Endothelial cell of umbilical vein (primary cell): ENCODE results near the gene CENPF. TPM values are rescaled to one million over a fixed set of nuclear protein-coding genes. Genes with fewer than 3 reads are reported as not detected.
"Not testable (repeated sequence)": the region's sequence is repeated elsewhere in the genome, so short reads cannot be mapped to it uniquely, and the experiment has no call there.

Experiments used
- BruUV-seq: library from RNA; stranded (reverse); fragments of 400-500 nt; replicated peaks from 2 replicates; lab custom pipeline; 2021; lab: Mats Ljungman, UMichigan
- CTCF ChIA-PET: fragments of 300-600, 350-600 bp; sonication (Branson Sonifier 250); formaldehyde crosslinking; loops from one replicate; lab custom pipeline; 2021; ENCODE audit warnings: antibody characterized with exemption, inconsistent platforms; lab: Charles Lee
- POLR2A ChIA-PET: fragments of 300-600, 350-600 bp; sonication (Branson Sonifier 250); formaldehyde crosslinking; loops from one replicate; lab custom pipeline; 2021; ENCODE audit warnings: antibody characterized with exemption, inconsistent platforms; lab: Charles Lee
- DNase-seq: peaks from one replicate; pipeline ENCODE4 v3.0.0-alpha.2; 2011; ENCODE audit warnings: low read depth, low spot score
- FAIRE-seq: peaks from 2 replicates; lab custom pipeline; 2011; peaks lifted over from hg19 to GRCh38; lab: Jason Lieb, UNC
- H2AFZ ChIP-seq: 2 replicates; pipeline ENCODE4 v1.6.0; 2012; ENCODE audit warnings: low read depth, low read length, control low read depth, inconsistent platforms
- H3K27ac ChIP-seq: 2 replicates; pipeline ENCODE4 v1.5.1; 2011; ENCODE audit warnings: low read depth, mild to moderate bottlenecking, control low read depth, low read length, moderate library complexity; ENCODE audit not compliant: insufficient read depth
- H3K27me3 ChIP-seq, 2 experiments: 2 replicates each; pipeline versions ENCODE4 v1.6.0 to v1.6.1; 2011; ENCODE audit warnings: low read length in 2 of 2, mixed read lengths in 1 of 2; ENCODE audit not compliant: control insufficient read depth in 2 of 2, insufficient read depth in 2 of 2
- H3K36me3 ChIP-seq, 2 experiments: 2 replicates in 1 of 2; 3 replicates in 1 of 2; pipeline ENCODE4 v1.5.1; 2011; ENCODE audit warnings: low read length in 2 of 2, mild to moderate bottlenecking in 1 of 2, moderate library complexity in 1 of 2; ENCODE audit not compliant: control insufficient read depth in 2 of 2, insufficient read depth in 2 of 2; ENCODE audit errors: extremely low read depth in 1 of 2
- H3K4me1 ChIP-seq: 3 replicates; pipeline ENCODE4 v1.5.1; 2011; ENCODE audit warnings: mild to moderate bottlenecking, low read length; ENCODE audit not compliant: control insufficient read depth, insufficient read depth; ENCODE audit errors: extremely low read depth
- H3K4me2 ChIP-seq: 2 replicates; pipeline ENCODE4 v1.6.1; 2011; ENCODE audit warnings: low read length, control low read depth, mixed read lengths; ENCODE audit not compliant: insufficient read depth
- H3K4me3 ChIP-seq, 3 experiments: fragments of 200-600 bp in 1 of 3; sonication (generic), shearing (Covaris generic) in 1 of 3; replicated peaks in 1 of 3; 2 replicates each; pipeline ENCODE4 v1.5.1; 2011 to 2016; ENCODE audit warnings: control low read depth in 3 of 3, low read length in 3 of 3, mild to moderate bottlenecking in 2 of 3, inconsistent platforms in 1 of 3, low read depth in 1 of 3, moderate library complexity in 1 of 3; ENCODE audit not compliant: insufficient read depth in 1 of 3
- H3K79me2 ChIP-seq: 2 replicates; pipeline ENCODE4 v1.6.0; 2012; ENCODE audit warnings: low read length, inconsistent platforms; ENCODE audit not compliant: control insufficient read depth, insufficient read depth
- H3K9ac ChIP-seq: replicated peaks from 2 replicates; pipeline ENCODE3; 2011; ENCODE audit warnings: low read length, control low read depth; ENCODE audit not compliant: insufficient read depth; ENCODE audit errors: extremely low read depth
- H3K9me1 ChIP-seq: replicated peaks from 3 replicates; pipeline ENCODE4 v1.6.0; 2011; ENCODE audit warnings: mild to moderate bottlenecking, low read length; ENCODE audit not compliant: control insufficient read depth, insufficient read depth; ENCODE audit errors: extremely low read depth
- H3K9me3 ChIP-seq: replicated peaks from 2 replicates; pipeline ENCODE4 v1.5.1; 2012; ENCODE audit warnings: low read length, inconsistent platforms; ENCODE audit not compliant: control insufficient read depth, insufficient read depth
- H4K20me1 ChIP-seq: replicated peaks from 2 replicates; pipeline ENCODE3; 2011; ENCODE audit warnings: mild to moderate bottlenecking, low read length; ENCODE audit not compliant: control insufficient read depth, insufficient read depth; ENCODE audit errors: extremely low read depth
- EZH2 ChIP-seq: IDR thresholded peaks from 2 replicates; pipeline ENCODE4 v1.6.1; 2012; ENCODE audit warnings: borderline replicate concordance, low read depth, mild to moderate bottlenecking, moderate library complexity, low read length, inconsistent platforms; ENCODE audit not compliant: severe bottlenecking
- FOS ChIP-seq: IDR thresholded peaks from 2 replicates; pipeline ENCODE4 v1.6.1; 2011; ENCODE audit warnings: mild to moderate bottlenecking, low read length, moderate library complexity, borderline replicate concordance; ENCODE audit not compliant: insufficient read depth
- GATA2 ChIP-seq: IDR thresholded peaks from 2 replicates; pipeline ENCODE4 v1.7.0; 2011; ENCODE audit warnings: low read depth, mild to moderate bottlenecking, moderate library complexity, mixed read lengths, low read length; ENCODE audit not compliant: insufficient read length, insufficient read depth
- JUN ChIP-seq: IDR thresholded peaks from 2 replicates; pipeline ENCODE4 v1.6.1; 2011; ENCODE audit warnings: borderline replicate concordance, low read depth; ENCODE audit not compliant: insufficient read length, insufficient read depth
- MYC ChIP-seq: IDR thresholded peaks from one replicate; pipeline ENCODE4 v1.6.1; 2011; ENCODE audit warnings: mild to moderate bottlenecking, low read depth, low read length
- POLR2A ChIP-seq: IDR thresholded peaks from 2 replicates; pipeline ENCODE4 v1.6.1; 2012; ENCODE audit warnings: low read depth, mild to moderate bottlenecking, control low read depth, low read length
- POLR2AphosphoS5 ChIP-seq: IDR thresholded peaks from 2 replicates; pipeline ENCODE4 v1.6.1; 2012; ENCODE audit warnings: low read depth, mild to moderate bottlenecking, control low read depth, low read length, moderate library complexity; ENCODE audit not compliant: insufficient read depth
- dilution Hi-C: fragments of 300-500 bp; cut with MboI; formaldehyde crosslinking; loops from one replicate; pipeline ENCODE4 v1.15.0; 2019; ENCODE audit warnings: low sequenced_read_pairs; ENCODE audit not compliant: extremely low pct_ligation_motif_present
- intact Hi-C: fragments of 100-400 bp; cut with micrococcal nuclease; formaldehyde crosslinking; loops from one replicate; pipeline ENCODE4 v1.10.0; 2022
- polyA plus RNA-seq, 4 experiments: library from polyadenylated mRNA; depleted of rRNA in 3 of 4; stranded (reverse) in 3 of 4; unstranded in 1 of 4; fragments of >200 nt; gene quantifications; 2 replicates each; pipeline versions ENCODE4 v1.2.1 to v1.2.3, GENCODE V29; 2011 to 2012; ENCODE audit warnings: missing spikeins in 1 of 4
- total RNA-seq: library from RNA; stranded (reverse); gene quantifications from 2 replicates; pipeline ENCODE4 v1.2.3, GENCODE V29; 2021
- TF ChIP-seq, protein P1 (sequence below), 2 donors: IDR thresholded peaks; 1 replicate in 1 of 2; 2 replicates in 1 of 2; pipeline ENCODE4 v1.5.1; 2011; ENCODE audit warnings: low read length in 2 of 2, mild to moderate bottlenecking in 2 of 2, moderate library complexity in 2 of 2, control low read depth in 1 of 2, inconsistent platforms in 1 of 2, low read depth in 1 of 2; ENCODE audit not compliant: insufficient read depth in 1 of 2; ENCODE audit errors: extremely low read depth in 1 of 2
- TF ChIP-seq, protein P2 (sequence below): IDR thresholded peaks from 2 replicates; pipeline ENCODE4 v1.6.1; 2011; ENCODE audit not compliant: insufficient read depth, insufficient read length

CENPF gene
- total and polyA plus RNA-seq, 2 donors (not counting 3 experiments of a cell fraction or from before 2014, with no cell fraction given), result 6.4 to 66.2 TPM

DNA sequence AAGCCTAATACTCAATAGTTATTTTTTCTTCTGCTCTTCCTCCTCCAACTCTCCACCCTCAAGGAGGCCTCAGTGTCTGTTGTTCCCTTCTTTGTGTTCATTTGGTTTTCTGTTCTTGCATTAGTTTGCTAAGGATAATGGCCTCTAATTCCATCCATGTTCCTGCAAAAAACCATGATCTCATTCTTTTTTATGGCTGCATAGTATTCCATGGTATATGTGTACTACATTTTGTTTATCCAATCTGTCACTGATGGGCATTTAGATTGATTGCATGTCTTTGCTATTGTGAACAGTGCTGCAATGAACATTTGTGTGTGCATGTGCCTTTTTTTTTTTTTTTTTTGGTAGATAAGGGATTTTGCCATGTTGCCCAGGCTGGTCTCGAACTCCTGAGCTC lies 6.7 kb downstream of the CENPF start:
- ChIA-PET CTCF (interaction anchor here (1.1 kb wide), 1 partner anchor 18 kb away, joined by 3 read pairs; no protein-coding TSS in a partner anchor), POLR2A (no interaction called here)
- no TSS peak for BruUV-seq
- no peaks in the 10 kb centered on the region for H4K20me1 ChIP-seq
- H3K9me3 ChIP-seq, result no peaks in the 10 kb centered on the region
- no peak overlapping the region for H2AFZ ChIP-seq
- peaks cover 0 to 2% of the 10 kb centered on the region in 2 experiments for H3K36me3 ChIP-seq
- H3K4me2 ChIP-seq, result no peak overlapping the region
- H3K27ac ChIP-seq, result no peak overlapping the region
- H3K4me1 ChIP-seq, result peaks cover 12% of the 10 kb centered on the region
- DNase-seq (no peak), FAIRE-seq (no peak)
- TF ChIP-seq MYC, result no peak
- TF ChIP-seq GATA2, result no peak
- TF ChIP-seq FOS, result no peak
- TF ChIP-seq EZH2, result no peak
- no peak for TF ChIP-seq JUN
- no peak for TF ChIP-seq POLR2AphosphoS5
- no peak for TF ChIP-seq POLR2A
- TF ChIP-seq, protein P1, sequence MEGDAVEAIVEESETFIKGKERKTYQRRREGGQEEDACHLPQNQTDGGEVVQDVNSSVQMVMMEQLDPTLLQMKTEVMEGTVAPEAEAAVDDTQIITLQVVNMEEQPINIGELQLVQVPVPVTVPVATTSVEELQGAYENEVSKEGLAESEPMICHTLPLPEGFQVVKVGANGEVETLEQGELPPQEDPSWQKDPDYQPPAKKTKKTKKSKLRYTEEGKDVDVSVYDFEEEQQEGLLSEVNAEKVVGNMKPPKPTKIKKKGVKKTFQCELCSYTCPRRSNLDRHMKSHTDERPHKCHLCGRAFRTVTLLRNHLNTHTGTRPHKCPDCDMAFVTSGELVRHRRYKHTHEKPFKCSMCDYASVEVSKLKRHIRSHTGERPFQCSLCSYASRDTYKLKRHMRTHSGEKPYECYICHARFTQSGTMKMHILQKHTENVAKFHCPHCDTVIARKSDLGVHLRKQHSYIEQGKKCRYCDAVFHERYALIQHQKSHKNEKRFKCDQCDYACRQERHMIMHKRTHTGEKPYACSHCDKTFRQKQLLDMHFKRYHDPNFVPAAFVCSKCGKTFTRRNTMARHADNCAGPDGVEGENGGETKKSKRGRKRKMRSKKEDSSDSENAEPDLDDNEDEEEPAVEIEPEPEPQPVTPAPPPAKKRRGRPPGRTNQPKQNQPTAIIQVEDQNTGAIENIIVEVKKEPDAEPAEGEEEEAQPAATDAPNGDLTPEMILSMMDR (IDR thresholded peaks at IDR 0.05; ENCODE audit: extremely low read depth in 1 of 2, insufficient read depth in 1 of 2, low read depth in 1 of 2, low read length in 2 of 2), result no peak
- TF ChIP-seq, protein P2, sequence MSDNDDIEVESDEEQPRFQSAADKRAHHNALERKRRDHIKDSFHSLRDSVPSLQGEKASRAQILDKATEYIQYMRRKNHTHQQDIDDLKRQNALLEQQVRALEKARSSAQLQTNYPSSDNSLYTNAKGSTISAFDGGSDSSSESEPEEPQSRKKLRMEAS, result no peak
- peaks cover 86% of the 10 kb centered on the region for H3K79me2 ChIP-seq
- intact Hi-C loops (no loop called here), dilution Hi-C loops (no loop called here)
- H3K9me1 ChIP-seq, result no peaks in the 10 kb centered on the region
- H3K9ac ChIP-seq, result no peak overlapping the region
- no peak overlapping the region for H3K4me3 ChIP-seq
- H3K27me3 ChIP-seq, result no peaks in the 10 kb centered on the region

DNA sequence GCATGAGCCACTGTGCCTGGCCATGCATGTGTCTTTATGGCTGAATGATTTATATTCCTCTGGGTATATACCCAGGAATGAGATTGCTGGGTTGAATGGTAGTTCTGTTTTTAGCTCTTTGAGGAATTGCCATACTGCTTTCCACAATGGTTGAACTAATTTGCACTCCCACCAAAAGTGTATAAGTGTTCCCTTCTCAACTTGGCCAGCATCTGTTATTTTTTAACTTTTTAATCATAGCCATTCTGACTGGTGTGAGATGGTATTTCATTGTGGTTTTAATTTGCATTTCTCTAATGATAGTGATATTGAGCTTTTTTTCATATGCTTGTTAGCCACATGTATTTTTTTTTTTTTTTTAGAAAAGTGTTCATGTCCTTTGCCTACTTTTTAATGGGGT lies 7.1 kb downstream of the CENPF start:
- BruUV-seq, H3K9me1 ChIP-seq, dilution Hi-C loops, H3K36me3 ChIP-seq, H3K27me3 ChIP-seq, FAIRE-seq, H3K4me3 ChIP-seq, H4K20me1 ChIP-seq, POLR2A ChIA-PET, intact Hi-C loops, H3K9me3 ChIP-seq, H3K4me2 ChIP-seq, H3K9ac ChIP-seq, DNase-seq, H3K27ac ChIP-seq, H2AFZ ChIP-seq: not testable (repeated sequence)
- CTCF ChIA-PET, result interaction anchor here (1.1 kb wide), 1 partner anchor 18 kb away, joined by 3 read pairs; no protein-coding TSS in a partner anchor
- H3K4me1 ChIP-seq, result peaks cover 12% of the 10 kb centered on the region
- peaks cover 83% of the 10 kb centered on the region for H3K79me2 ChIP-seq
